PC-9 (cell line): ENCODE results near the gene CD200. TPM values are rescaled to one million over a fixed set of nuclear protein-coding genes. Genes with fewer than 3 reads are reported as not detected.

Experiments used
- BruUV-seq: library from RNA; stranded (reverse); fragments of 400-500 nt; replicated peaks from 2 replicates; lab custom pipeline; 2021; lab: Mats Ljungman, UMichigan
- CTCF ChIA-PET: fragments of 300-600 bp; sonication (Branson Sonifier 250); formaldehyde crosslinking; loops from one replicate; lab custom pipeline; 2022; ENCODE audit warnings: antibody characterized with exemption; lab: Charles Lee
- POLR2A ChIA-PET: fragments of 300-600 bp; sonication (Branson Sonifier 250); formaldehyde crosslinking; loops from one replicate; lab custom pipeline; 2022; ENCODE audit warnings: antibody characterized with exemption; ENCODE audit not compliant: unreplicated experiment; lab: Charles Lee
- DNase-seq, 2 experiments: peaks; one replicate each; pipeline versions ENCODE4 v3.0.0 to v3.0.0-alpha.2; 2015 to 2022; ENCODE audit warnings: mixed read lengths in 1 of 2
- H2AFZ ChIP-seq: fragments of 200-600 bp; sonication (generic); 2 replicates; pipeline ENCODE4 v1.8.1; 2017; ENCODE audit warnings: antibody characterized with exemption
- H3F3A ChIP-seq: fragments of 200-600 bp; sonication (generic); 2 replicates; pipeline ENCODE4 v1.8.1; 2017; ENCODE audit warnings: antibody characterized with exemption, mild to moderate bottlenecking, low read depth; ENCODE audit not compliant: insufficient read depth
- H3K27ac ChIP-seq: fragments of 200-600 bp; sonication (generic); 2 replicates; pipeline ENCODE4 v1.6.1; 2016; ENCODE audit warnings: mixed run types
- H3K27me3 ChIP-seq: fragments of 200-600 bp; sonication (generic); 2 replicates; pipeline ENCODE4 v1.6.1; 2016; ENCODE audit warnings: low read depth, mixed run types; ENCODE audit not compliant: insufficient read depth
- H3K36me3 ChIP-seq: fragments of 200-600 bp; sonication (generic); 2 replicates; pipeline ENCODE4 v1.6.1; 2016; ENCODE audit warnings: low read depth, mixed run types
- H3K4me1 ChIP-seq: fragments of 200-600 bp; sonication (generic); replicated peaks from 2 replicates; pipeline ENCODE4 v1.6.1; 2016; ENCODE audit warnings: mixed run types; ENCODE audit not compliant: insufficient read depth
- H3K4me2 ChIP-seq: fragments of 200-600 bp; sonication (generic); 2 replicates; pipeline ENCODE4 v1.6.1; 2017; ENCODE audit warnings: mixed run types
- H3K4me3 ChIP-seq: fragments of 200-600 bp; sonication (generic); 2 replicates; pipeline ENCODE4 v1.6.1; 2016; ENCODE audit warnings: mixed run types
- H3K79me2 ChIP-seq: fragments of 200-600 bp; sonication (generic); 2 replicates; pipeline ENCODE4 v1.6.1; 2017; ENCODE audit warnings: low read depth, mixed run types
- H3K9me2 ChIP-seq: fragments of 200-600 bp; sonication (generic); 2 replicates; pipeline ENCODE4 v1.8.1; 2017; ENCODE audit warnings: mild to moderate bottlenecking; ENCODE audit not compliant: insufficient read depth
- H3K9me3 ChIP-seq: fragments of 200-600 bp; sonication (generic); 2 replicates; pipeline ENCODE4 v1.8.1; 2016; ENCODE audit warnings: low read depth; ENCODE audit not compliant: insufficient read depth
- H4K20me1 ChIP-seq: fragments of 200-600 bp; sonication (generic); 2 replicates; pipeline ENCODE4 v1.8.1; 2017; ENCODE audit not compliant: insufficient read depth
- EZH2 ChIP-seq: fragments of 200-600 bp; sonication (generic); IDR thresholded peaks from 2 replicates; pipeline ENCODE4 v1.8.0; 2017; ENCODE audit warnings: antibody characterized with exemption, low read depth
- intact Hi-C: fragments of 100-400 bp; cut with micrococcal nuclease; formaldehyde crosslinking; loops from one replicate; pipeline ENCODE4 v1.10.0; 2022; ENCODE audit not compliant: unreplicated experiment
- total RNA-seq: library from RNA; stranded (reverse); gene quantifications from 2 replicates; pipeline ENCODE4 v1.2.3, GENCODE V29; 2021
- TF ChIP-seq, protein P1 (sequence below): fragments of 200-600 bp; sonication (generic); conservative IDR thresholded peaks from 2 replicates; pipeline ENCODE4 v1.6.1; 2017; ENCODE audit warnings: mixed run types, antibody characterized with exemption, mild to moderate bottlenecking, moderate library complexity

CD200 gene
- total RNA-seq, 1 experiment from 2014 or later, result 4.0 TPM

DNA sequence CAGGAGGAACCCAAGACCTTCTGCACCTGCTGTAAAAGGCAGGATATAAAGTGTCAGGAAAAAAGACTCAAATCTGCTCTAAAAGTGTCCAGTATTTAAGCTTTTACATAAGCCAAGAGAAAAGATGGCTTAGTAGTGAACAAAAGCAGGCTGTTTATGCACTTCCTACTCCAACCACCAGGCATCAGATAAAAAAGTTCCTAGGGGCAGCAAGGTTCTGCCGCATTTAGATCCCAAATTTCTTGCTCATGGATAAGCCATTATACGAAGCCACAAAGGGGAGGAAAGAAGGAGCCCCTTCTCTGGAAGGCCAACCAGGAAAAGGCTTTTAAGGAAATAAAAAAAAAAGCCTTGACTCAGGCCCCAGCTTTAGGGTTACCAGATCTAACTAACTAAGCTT is 28.3 kb upstream of the CD200 start:
- ChIA-PET POLR2A (no interaction called here), CTCF (interaction anchor here (0.6 kb wide), 1 partner anchor 619 kb away, joined by 3 read pairs; no protein-coding TSS in a partner anchor)
- BruUV-seq, result no TSS peak

DNA sequence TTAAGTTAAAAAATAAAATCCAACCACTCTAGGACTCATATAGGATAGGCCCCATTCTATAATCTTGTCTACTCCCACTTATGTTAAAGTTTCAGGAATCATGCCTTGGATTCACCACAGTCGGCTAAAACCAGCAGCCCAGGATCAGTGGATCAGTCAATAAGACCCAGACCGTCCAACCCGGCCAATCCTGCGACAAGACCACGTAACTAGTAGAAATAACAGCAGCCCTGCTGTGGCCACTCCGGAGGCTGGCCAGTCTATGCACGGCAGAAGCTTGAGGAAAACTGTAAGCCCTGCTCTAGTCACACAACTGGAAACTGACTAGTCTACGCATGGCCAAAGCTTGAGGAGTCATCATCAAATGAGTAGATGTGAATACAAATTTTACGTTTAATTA is 26.1 kb upstream of the CD200 start:
- no peak overlapping the region for H3K4me2 ChIP-seq
- no peak for DNase-seq
- H3K4me1 ChIP-seq, result no peaks in the 10 kb centered on the region
- no peaks in the 10 kb centered on the region for H4K20me1 ChIP-seq
- H2AFZ ChIP-seq, result no peak overlapping the region
- BruUV-seq, result no TSS peak
- H3K79me2 ChIP-seq, result no peaks in the 10 kb centered on the region
- no peak overlapping the region for H3K27ac ChIP-seq
- no peaks in the 10 kb centered on the region for H3K36me3 ChIP-seq
- no peaks in the 10 kb centered on the region for H3K9me3 ChIP-seq
- H3K4me3 ChIP-seq, result no peak overlapping the region
- H3F3A ChIP-seq, result no peaks in the 10 kb centered on the region
- H3K9me2 ChIP-seq, result no peaks in the 10 kb centered on the region; the same call in 1 of the 2 replicates
- CTCF ChIA-PET, result no interaction called here
- intact Hi-C loops, result no loop called here
- no peaks in the 10 kb centered on the region for H3K27me3 ChIP-seq
- TF ChIP-seq EZH2, result no peak
- TF ChIP-seq, protein P1, sequence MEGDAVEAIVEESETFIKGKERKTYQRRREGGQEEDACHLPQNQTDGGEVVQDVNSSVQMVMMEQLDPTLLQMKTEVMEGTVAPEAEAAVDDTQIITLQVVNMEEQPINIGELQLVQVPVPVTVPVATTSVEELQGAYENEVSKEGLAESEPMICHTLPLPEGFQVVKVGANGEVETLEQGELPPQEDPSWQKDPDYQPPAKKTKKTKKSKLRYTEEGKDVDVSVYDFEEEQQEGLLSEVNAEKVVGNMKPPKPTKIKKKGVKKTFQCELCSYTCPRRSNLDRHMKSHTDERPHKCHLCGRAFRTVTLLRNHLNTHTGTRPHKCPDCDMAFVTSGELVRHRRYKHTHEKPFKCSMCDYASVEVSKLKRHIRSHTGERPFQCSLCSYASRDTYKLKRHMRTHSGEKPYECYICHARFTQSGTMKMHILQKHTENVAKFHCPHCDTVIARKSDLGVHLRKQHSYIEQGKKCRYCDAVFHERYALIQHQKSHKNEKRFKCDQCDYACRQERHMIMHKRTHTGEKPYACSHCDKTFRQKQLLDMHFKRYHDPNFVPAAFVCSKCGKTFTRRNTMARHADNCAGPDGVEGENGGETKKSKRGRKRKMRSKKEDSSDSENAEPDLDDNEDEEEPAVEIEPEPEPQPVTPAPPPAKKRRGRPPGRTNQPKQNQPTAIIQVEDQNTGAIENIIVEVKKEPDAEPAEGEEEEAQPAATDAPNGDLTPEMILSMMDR, result no peak
- POLR2A ChIA-PET, result no interaction called here

More for the DNA sequence above, 28.3 kb upstream of the CD200 start:
- H4K20me1 ChIP-seq, result no peaks in the 10 kb centered on the region
- H3K36me3 ChIP-seq, result no peaks in the 10 kb centered on the region
- no peaks in the 10 kb centered on the region; the same call in 1 of the 2 replicates for H3K9me2 ChIP-seq
- TF ChIP-seq EZH2, result no peak
- TF ChIP-seq, protein P1, result 0 out of 2 replicates have a peak, but pooled peaks have one; percentile 20
- intact Hi-C loops, result no loop called here
- DNase-seq, result no peak
- no peak overlapping the region for H3K4me3 ChIP-seq
- H3K4me1 ChIP-seq, result no peaks in the 10 kb centered on the region
- H3K27me3 ChIP-seq, result no peaks in the 10 kb centered on the region
- H3K4me2 ChIP-seq, result no peak overlapping the region
- H3K9me3 ChIP-seq, result no peaks in the 10 kb centered on the region
- no peak overlapping the region for H3K27ac ChIP-seq
- H3K79me2 ChIP-seq, result no peaks in the 10 kb centered on the region
- H2AFZ ChIP-seq, result no peak overlapping the region
- no peaks in the 10 kb centered on the region for H3F3A ChIP-seq

DNA sequence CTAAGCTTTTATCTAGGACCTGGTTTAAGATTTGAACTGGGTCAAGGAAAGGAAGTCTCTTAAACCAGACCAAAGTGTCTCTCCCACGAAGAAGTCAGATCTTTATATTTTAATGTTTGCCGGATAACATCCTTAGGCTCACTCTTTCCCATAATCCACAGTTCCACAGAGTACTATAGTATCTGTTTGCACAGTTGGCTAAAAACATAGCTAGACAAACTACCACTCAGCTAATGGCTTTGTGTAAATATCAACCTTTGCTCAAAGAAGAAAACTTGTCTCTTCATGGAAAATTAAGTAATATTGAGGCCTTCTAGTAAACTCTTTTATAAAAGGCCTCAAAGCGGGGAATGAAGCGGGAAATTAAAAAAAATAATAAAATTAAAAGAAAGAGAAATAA is 25.4 kb upstream of the CD200 start:
- ChIA-PET CTCF (no interaction called here), POLR2A (no interaction called here)
- Histone ChIP-seq H3K36me3 (no peaks in the 10 kb centered on the region), H4K20me1 (no peaks in the 10 kb centered on the region), H3K4me2 (no peak overlapping the region), H3F3A (no peaks in the 10 kb centered on the region), H2AFZ (no peak overlapping the region), H3K27ac (no peak overlapping the region), H3K27me3 (no peaks in the 10 kb centered on the region), H3K9me2 (no peaks in the 10 kb centered on the region; the same call in 1 of the 2 replicates), H3K79me2 (no peaks in the 10 kb centered on the region), H3K4me3 (no peak overlapping the region), H3K9me3 (no peaks in the 10 kb centered on the region), H3K4me1 (no peaks in the 10 kb centered on the region)
- intact Hi-C loops, result no loop called here
- TF ChIP-seq, protein P1, result no peak
- no peak for TF ChIP-seq EZH2
- no peak for DNase-seq
- no TSS peak for BruUV-seq
